Breast epithelium (tissue), 3 donors: Measurements from ENCODE around the gene TMEM74B.

Experiments used
- CTCF ChIP-seq, 3 donors: fragments of 450-650 bp; IDR thresholded peaks; one replicate each; pipeline ENCODE4 v1.5.1; 2016 to 2017; ENCODE audit warnings: antibody characterized with exemption in 3 of 3, mild to moderate bottlenecking in 3 of 3, moderate library complexity in 3 of 3
- POLR2A ChIP-seq: fragments of 450-650 bp; IDR thresholded peaks from one replicate; pipeline ENCODE4 v1.6.1; 2016; ENCODE audit warnings: antibody characterized with exemption, mild to moderate bottlenecking, moderate library complexity
- POLR2AphosphoS5 ChIP-seq, 3 donors: sonication (generic); formaldehyde crosslinking; IDR thresholded peaks; one replicate each; pipeline ENCODE4 v1.6.1; 2017; ENCODE audit warnings: antibody characterized with exemption in 3 of 3

- no peak for TF ChIP-seq CTCF (IDR thresholded peaks at IDR 0.05)
- no peak for TF ChIP-seq POLR2A
- TF ChIP-seq POLR2AphosphoS5 (IDR thresholded peaks at IDR 0.05), result no peak
Observed at GRCh38 chr20:1180949-1181348, 3.8 kb downstream of the TMEM74B start.
